Activated naive CD8-positive, alpha-beta T cell treated with anti-CD3 and anti-CD28 coated beads for 36 hours (primary cell): ENCODE results near the gene GDAP2. TPM values are rescaled to one million over a fixed set of nuclear protein-coding genes. Genes with fewer than 3 reads are reported as not detected.

ENCODE experiments used
- DNase-seq: peaks from one replicate; pipeline ENCODE4 v3.0.0; 2021
- H3K27ac Mint-ChIP-seq: one replicate; pipeline ENCODE4 v1.8.0; 2022; ENCODE audit warnings: mild to moderate bottlenecking, moderate library complexity, mixed read lengths
- H3K27me3 Mint-ChIP-seq: one replicate; pipeline ENCODE4 v1.8.0; 2022; ENCODE audit warnings: mild to moderate bottlenecking, mixed read lengths
- H3K36me3 Mint-ChIP-seq: one replicate; pipeline ENCODE4 v1.8.0; 2021; ENCODE audit warnings: mild to moderate bottlenecking, mixed read lengths
- H3K4me1 Mint-ChIP-seq: one replicate; pipeline ENCODE4 v1.8.0; 2021; ENCODE audit warnings: mixed read lengths
- H3K4me3 Mint-ChIP-seq: one replicate; pipeline ENCODE4 v1.8.0; 2022; ENCODE audit warnings: mild to moderate bottlenecking, moderate library complexity, mixed read lengths
- H3K9me3 Mint-ChIP-seq: one replicate; pipeline ENCODE4 v1.8.0; 2022; ENCODE audit warnings: mixed read lengths
- total RNA-seq, 2 experiments: library from RNA; stranded (reverse); gene quantifications; one replicate each; pipeline ENCODE4 v1.2.3, GENCODE V29; 2021

GDAP2 gene, protein sequence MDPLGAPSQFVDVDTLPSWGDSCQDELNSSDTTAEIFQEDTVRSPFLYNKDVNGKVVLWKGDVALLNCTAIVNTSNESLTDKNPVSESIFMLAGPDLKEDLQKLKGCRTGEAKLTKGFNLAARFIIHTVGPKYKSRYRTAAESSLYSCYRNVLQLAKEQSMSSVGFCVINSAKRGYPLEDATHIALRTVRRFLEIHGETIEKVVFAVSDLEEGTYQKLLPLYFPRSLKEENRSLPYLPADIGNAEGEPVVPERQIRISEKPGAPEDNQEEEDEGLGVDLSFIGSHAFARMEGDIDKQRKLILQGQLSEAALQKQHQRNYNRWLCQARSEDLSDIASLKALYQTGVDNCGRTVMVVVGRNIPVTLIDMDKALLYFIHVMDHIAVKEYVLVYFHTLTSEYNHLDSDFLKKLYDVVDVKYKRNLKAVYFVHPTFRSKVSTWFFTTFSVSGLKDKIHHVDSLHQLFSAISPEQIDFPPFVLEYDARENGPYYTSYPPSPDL
- 10 to 100 TPM; 21.3 to 25.6 TPM for total RNA-seq

DNA sequence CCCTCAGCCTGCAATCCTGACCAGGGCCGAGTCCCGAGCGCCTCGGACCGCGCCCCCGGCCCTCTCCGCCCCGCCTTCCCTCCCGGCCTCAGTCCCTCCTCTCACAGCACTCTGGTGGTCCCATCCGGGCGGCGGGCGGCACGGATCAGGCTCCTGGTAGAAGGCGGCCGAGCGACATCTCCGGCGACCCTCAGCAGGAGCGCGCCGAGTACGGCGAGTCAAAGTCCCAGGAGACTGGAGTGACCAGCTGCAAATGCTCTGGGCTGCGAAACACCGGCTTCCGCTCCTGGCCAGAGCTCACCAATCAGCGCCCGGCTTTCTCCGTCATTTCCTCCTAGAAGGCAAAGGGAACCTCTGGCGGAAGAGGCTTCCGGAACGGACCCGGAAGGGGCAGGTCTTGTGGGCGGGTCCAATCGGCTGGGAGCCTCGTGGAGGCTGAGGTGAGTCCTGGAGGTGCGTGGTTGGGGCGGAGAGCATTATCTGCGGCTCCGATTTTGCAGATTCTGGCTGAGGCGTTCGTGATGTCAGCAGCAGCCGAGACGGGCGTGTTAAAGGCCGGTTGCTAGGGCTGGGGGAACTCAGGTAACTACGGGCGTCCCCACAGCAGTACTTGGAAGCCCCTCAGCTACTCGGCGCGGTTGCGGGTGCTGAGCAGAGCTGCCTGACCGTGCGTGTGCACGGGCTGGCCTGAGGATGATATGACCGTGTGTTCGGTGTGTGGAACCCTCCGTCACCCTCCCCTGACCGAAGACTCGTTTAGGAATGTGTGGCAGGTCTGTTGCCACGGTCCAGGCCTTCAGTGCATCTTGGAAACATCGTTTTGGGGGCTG is at the start of gene GDAP2, which contains the start of gene WDR3:
Gene GDAP2, minus strand, starts transcription at position 279 of the 830 bp plus-strand sequence. CDS start 9,264 bp downstream, outside the sequence.
Gene WDR3, plus strand, starts transcription at position 397 of the 830 bp plus-strand sequence. CDS start 3,581 bp downstream, outside the sequence.
- H3K36me3 Mint-ChIP-seq: peaks cover 34% of the 10 kb centered on the region
- peak; percentile 96 for DNase-seq
- H3K27me3 Mint-ChIP-seq: no peaks in the 10 kb centered on the region
- peak within 1 kb of the TSS; percentile 92 for H3K27ac Mint-ChIP-seq
- peak within 1 kb of the TSS; percentile 94 for H3K4me3 Mint-ChIP-seq
- peaks cover 55% of the 10 kb centered on the region for H3K4me1 Mint-ChIP-seq
- H3K9me3 Mint-ChIP-seq: no peaks in the 10 kb centered on the region

DNA sequence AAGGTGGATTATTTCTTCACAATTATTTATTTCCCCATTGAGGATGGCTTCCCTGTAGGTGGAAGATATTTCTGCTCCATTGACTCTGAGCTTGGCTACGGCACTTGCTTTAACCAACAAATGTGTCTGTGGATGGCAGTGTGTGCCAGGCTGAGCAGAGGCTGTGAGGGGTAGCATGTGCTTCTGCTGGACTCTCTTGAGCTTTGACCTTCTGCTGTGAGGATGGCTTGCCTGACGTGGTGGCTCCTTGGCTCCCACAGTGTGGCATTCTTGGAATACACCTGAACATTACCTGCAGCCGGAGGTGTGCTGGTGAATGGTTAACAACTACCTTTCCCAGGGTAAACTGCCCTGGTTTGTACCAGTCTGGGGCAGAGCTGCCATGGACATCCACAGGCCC is 47.0 kb upstream of the GDAP2 start:
- Mint-ChIP-seq H3K4me3 (no peak overlapping the region), H3K9me3 (no peaks in the 10 kb centered on the region), H3K27me3 (peaks cover 4% of the 10 kb centered on the region), H3K27ac (no peak overlapping the region), H3K36me3 (no peaks in the 10 kb centered on the region), H3K4me1 (no peaks in the 10 kb centered on the region)
- DNase-seq: no peak

DNA sequence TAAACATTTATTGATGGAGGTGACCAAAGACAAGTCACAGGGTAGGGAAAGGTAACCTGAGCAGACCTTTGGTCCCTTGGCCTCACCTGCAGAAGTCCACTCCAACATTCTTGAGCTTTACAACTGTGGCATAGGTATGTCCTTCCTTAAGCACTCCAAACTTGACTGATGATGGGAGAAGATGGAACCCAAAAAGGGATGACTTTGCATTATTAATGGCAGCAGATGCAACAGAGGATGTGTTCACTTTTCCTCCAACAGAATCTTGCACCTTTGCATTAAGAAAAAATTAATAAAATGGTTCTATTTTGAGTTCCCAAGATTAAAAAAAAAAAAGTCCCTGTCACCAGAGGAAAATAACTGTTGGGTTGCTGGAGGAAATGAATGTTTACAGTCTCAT is 42.4 kb upstream of the GDAP2 start:
- no peak for DNase-seq
- no peaks in the 10 kb centered on the region for H3K4me1 Mint-ChIP-seq
- H3K4me3 Mint-ChIP-seq: no peak overlapping the region
- no peak overlapping the region for H3K27ac Mint-ChIP-seq
- peaks cover 4% of the 10 kb centered on the region for H3K27me3 Mint-ChIP-seq
- H3K36me3 Mint-ChIP-seq: no peaks in the 10 kb centered on the region
- H3K9me3 Mint-ChIP-seq: no peaks in the 10 kb centered on the region

DNA sequence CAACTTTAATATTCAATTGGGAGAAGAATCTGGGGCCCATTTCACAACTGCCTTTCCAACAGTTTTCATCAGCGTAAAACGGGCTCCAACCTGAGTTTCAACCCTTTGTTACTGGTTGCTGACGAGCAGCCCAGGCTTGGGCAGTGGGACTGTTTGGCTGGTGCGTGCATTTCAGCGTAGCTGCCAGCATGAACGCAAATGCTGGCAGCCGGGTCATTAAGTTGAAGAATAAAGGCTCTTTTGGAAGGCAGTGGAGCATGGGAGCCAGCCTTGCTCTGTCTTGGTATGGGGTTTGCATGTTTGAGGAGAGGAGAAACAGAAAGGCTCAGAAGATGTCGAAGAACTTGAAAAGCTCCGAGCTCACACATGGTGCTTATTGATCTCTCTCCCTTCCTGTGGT is 40.8 kb upstream of the GDAP2 start:
- peaks cover 4% of the 10 kb centered on the region for H3K36me3 Mint-ChIP-seq
- no peak for DNase-seq
- no peak overlapping the region for H3K4me3 Mint-ChIP-seq
- no peaks in the 10 kb centered on the region for H3K9me3 Mint-ChIP-seq
- peaks cover 4% of the 10 kb centered on the region for H3K27me3 Mint-ChIP-seq
- H3K27ac Mint-ChIP-seq: no peak overlapping the region
- no peaks in the 10 kb centered on the region for H3K4me1 Mint-ChIP-seq

DNA sequence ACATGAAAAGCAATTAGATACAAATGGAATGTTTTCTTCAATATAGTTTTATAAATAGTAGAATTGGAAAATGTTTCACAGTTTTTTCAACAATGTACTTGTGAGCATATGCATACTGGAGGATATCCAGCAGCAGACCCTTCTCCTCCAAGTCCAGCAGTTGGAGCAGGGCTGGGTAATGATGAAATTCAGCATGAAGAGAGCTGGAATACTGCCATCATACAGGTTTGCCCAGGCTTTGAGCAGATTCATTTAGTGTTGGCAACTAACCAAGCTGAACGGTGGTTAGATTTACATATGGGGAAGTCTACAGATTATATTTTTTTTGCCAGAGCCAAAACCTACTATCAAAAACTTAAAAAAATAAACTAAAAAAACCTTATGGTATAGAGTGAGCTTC is 38.5 kb upstream of the GDAP2 start:
- Mint-ChIP-seq H3K27ac (no peak overlapping the region), H3K4me1 (peaks cover 11% of the 10 kb centered on the region), H3K27me3 (no peaks in the 10 kb centered on the region), H3K36me3 (peaks cover 15% of the 10 kb centered on the region), H3K4me3 (no peak overlapping the region), H3K9me3 (no peaks in the 10 kb centered on the region)
- no peak for DNase-seq

DNA sequence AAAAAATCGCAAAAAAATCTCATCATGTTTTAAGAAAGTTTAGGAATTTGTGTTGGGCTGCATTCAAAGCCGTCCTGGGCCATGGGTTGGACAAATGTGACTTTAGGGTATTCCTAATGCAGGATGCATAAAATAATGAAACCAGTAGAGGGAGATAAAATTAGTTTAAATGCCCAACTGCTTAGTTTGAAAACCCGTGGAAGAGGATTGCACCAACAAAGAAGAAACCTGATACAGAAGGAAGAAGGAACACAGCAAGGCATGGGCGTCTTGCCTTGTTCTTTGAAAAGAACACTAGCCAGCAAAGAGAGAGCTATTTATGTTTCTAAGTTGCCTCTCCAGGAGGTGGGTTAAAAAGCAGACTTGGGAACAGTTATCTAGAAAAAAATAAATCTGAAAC is 38.1 kb upstream of the GDAP2 start:
- H3K27ac Mint-ChIP-seq: no peak overlapping the region
- DNase-seq: no peak
- peaks cover 16% of the 10 kb centered on the region for H3K36me3 Mint-ChIP-seq
- no peaks in the 10 kb centered on the region for H3K27me3 Mint-ChIP-seq
- H3K4me3 Mint-ChIP-seq: no peak overlapping the region
- H3K9me3 Mint-ChIP-seq: no peaks in the 10 kb centered on the region
- peaks cover 13% of the 10 kb centered on the region for H3K4me1 Mint-ChIP-seq

DNA sequence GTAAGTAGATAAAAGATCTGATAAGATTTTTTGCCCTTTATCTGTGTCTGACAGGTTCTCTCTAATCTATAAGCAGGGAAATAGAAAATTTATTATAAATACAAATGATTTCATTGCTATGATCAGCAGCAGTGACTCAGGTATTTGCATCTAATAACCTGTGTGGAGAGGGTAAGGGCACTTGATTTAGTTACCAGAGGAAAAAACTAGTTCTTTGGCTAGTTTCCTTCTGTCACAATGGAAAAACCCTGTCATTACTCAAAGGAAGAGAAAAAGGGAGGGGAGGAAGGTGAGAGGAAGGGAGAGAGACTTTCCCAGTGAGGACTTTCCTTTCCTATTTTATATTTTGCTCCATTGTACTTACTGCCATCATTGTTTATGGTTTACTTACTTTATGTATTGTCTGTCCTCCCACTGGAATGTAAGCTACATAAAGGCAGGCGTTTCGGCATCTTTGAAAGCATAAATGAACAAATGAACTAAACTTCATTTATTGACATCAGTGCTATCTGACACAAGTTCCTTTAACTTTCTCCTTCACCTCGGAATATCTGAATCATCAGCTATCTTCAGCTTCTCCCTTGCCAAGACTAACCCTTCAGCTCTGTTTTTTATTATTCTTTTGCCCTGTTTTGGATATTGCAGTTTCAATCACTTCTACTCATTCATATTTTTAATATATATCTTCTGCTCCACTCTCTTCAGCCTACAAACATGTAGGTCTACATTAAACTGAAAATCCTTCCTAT is 35.0 kb upstream of the GDAP2 start:
- Mint-ChIP-seq H3K9me3 (no peaks in the 10 kb centered on the region), H3K4me3 (no peak overlapping the region), H3K4me1 (peaks cover 13% of the 10 kb centered on the region), H3K27ac (peak overlapping the region; percentile 72), H3K36me3 (peaks cover 22% of the 10 kb centered on the region), H3K27me3 (no peaks in the 10 kb centered on the region)
- DNase-seq: no peak

DNA sequence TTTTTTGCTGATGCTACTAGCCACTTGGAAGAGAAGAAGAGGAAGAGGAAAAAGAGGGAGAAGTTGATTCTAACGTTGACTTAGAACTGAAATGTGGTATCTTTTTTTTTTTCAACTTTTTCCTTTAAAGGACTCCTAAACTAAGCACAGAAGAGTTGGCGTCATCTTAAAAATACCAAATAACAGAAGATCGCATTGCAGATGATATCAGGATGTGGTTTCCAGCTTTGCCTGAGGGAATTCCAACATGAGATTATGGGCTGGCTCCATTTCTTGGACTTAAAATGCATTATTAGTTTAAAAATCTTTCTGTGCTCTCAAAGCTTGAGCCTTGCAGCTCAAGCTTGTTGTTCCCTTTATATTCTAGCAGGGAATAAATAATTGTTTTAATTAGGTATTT is 29.9 kb upstream of the GDAP2 start:
- DNase-seq: no peak
- Mint-ChIP-seq H3K4me3 (no peak overlapping the region), H3K27ac (no peak overlapping the region), H3K4me1 (peaks cover 10% of the 10 kb centered on the region), H3K36me3 (peaks cover 38% of the 10 kb centered on the region), H3K27me3 (no peaks in the 10 kb centered on the region), H3K9me3 (no peaks in the 10 kb centered on the region)

DNA sequence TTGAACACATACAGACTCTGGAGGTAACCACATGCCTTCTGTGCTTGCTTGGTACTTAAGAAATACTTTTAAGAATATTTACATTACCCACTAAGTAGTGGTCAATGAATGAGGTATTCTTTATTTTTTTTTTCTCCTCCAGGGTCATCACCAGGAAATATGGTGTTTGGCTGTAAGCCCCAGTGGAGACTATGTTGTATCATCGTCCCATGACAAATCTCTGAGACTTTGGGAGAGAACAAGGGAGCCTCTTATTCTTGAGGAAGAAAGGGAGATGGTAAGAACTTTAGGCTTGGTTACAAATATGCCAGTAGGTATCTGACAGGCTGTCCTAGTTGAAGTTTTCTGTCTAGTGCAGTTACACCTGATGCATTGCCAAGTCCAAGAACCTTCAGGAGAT is 23.0 kb upstream of the GDAP2 start:
- no peak overlapping the region for H3K4me3 Mint-ChIP-seq
- no peak overlapping the region for H3K27ac Mint-ChIP-seq
- peaks cover 32% of the 10 kb centered on the region for H3K36me3 Mint-ChIP-seq
- no peaks in the 10 kb centered on the region for H3K9me3 Mint-ChIP-seq
- H3K27me3 Mint-ChIP-seq: no peaks in the 10 kb centered on the region
- no peaks in the 10 kb centered on the region for H3K4me1 Mint-ChIP-seq
- no peak for DNase-seq

DNA sequence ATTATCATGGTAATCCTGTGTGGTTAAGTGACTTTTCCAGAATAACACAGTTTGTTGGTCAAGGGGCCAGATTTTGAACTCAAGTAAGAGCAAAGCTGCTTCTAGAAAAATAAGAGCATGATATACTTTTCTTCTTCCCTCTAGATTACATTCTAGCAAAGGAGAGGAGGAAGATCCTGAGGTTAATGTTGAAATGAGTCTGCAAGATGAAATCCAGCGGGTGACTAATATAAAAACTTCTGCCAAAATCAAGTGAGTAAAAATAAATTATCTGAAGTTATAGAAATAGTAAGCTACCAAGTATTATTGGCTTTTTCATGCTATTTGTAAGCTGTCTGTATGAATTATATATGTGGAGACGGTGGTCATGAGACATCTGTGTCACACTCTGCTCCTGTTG is 12.9 kb upstream of the GDAP2 start:
- H3K27ac Mint-ChIP-seq: no peak overlapping the region
- no peaks in the 10 kb centered on the region for H3K9me3 Mint-ChIP-seq
- no peaks in the 10 kb centered on the region for H3K4me1 Mint-ChIP-seq
- H3K4me3 Mint-ChIP-seq: no peak overlapping the region
- DNase-seq: no peak
- peaks cover 35% of the 10 kb centered on the region for H3K36me3 Mint-ChIP-seq
- no peaks in the 10 kb centered on the region for H3K27me3 Mint-ChIP-seq

DNA sequence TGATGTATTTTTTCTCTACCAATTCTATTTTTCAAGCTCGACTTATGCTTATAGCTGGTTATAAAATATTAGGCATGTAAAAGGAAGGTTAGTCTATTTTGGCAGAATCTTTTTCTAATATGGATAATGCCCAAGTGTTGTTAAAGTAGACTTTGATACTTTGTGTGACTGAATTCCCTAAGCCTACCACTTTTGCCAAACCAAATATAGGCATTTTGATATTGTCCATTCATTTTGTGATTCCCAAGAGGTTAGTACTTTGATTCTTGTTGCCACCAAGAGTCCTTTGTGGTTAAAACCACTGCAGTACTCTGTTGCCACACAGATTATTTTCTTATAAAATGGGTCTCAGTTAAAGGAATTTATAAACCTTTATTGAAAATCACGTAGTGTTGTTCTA is 4.3 kb upstream of the GDAP2 start:
- Mint-ChIP-seq H3K36me3 (peaks cover 45% of the 10 kb centered on the region), H3K4me3 (no peak overlapping the region), H3K27ac (no peak overlapping the region), H3K9me3 (no peaks in the 10 kb centered on the region), H3K4me1 (peaks cover 36% of the 10 kb centered on the region), H3K27me3 (no peaks in the 10 kb centered on the region)
- no peak for DNase-seq

DNA sequence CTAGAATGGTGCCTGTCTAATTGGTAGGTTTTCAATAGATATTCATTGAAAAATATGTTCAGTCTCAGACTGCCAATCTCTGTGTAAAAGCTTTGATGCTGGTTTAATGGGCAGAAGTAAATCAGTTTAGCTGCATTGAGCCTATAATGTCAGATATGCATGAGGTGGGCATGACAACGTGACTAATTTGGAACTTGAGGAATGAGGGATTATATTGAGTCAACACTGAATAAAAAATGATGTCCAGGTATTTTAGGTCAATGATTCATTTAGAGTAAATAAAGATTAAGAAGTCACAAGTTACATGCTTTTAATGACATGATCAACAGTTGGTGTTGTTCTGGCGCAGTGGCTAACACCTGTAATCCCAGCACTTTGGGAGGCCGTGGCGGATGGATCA is 3.2 kb upstream of the GDAP2 start:
- Mint-ChIP-seq H3K9me3 (no peaks in the 10 kb centered on the region), H3K27me3 (no peaks in the 10 kb centered on the region), H3K4me3 (no peak overlapping the region), H3K36me3 (peaks cover 37% of the 10 kb centered on the region), H3K4me1 (peaks cover 44% of the 10 kb centered on the region), H3K27ac (no peak overlapping the region)
- no peak for DNase-seq

DNA sequence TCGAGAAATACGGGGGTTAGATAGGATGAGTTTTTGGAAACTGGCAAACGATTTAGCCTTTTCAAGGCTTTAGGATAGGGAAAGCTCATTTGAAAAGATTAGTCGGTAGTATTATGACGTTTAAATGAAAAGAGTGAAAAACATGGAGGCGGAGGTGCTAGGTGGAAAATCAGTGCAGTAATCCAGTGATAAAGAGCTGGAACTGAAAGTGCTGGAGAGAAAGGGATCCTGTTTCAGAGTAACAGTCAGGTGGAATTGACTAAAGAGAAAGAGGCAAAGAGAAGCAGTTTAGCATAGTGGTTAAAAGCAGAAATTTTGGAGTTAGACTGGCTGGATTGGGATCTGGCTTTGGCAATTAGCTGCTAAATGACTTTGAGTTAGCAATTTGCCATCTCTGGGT is 1.1 kb upstream of the GDAP2 start:
- Mint-ChIP-seq H3K36me3 (peaks cover 37% of the 10 kb centered on the region), H3K27ac (peak overlapping the region; percentile 92), H3K27me3 (no peaks in the 10 kb centered on the region), H3K9me3 (no peaks in the 10 kb centered on the region), H3K4me1 (peaks cover 57% of the 10 kb centered on the region), H3K4me3 (peak overlapping the region; percentile 94)
- no peak for DNase-seq

DNA sequence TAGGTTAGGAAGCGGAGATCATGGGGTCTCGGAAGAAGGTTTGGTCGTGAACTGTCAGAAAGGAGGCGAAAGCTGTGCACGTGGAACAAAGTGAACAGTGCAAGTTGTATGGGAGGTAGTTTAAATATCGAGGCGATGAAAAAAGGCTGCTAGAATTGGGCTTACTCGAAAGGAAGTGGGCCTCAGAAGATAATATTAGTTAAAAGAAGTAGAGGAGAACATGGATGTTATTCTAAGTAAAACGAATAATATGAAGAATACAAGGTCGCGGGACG is 689 bp upstream of the GDAP2 start:
- Mint-ChIP-seq H3K27me3 (no peaks in the 10 kb centered on the region), H3K36me3 (peaks cover 37% of the 10 kb centered on the region), H3K4me3 (peak overlapping the region; percentile 94), H3K9me3 (no peaks in the 10 kb centered on the region), H3K4me1 (peaks cover 57% of the 10 kb centered on the region), H3K27ac (peak overlapping the region; percentile 92)
- no peak for DNase-seq

DNA sequence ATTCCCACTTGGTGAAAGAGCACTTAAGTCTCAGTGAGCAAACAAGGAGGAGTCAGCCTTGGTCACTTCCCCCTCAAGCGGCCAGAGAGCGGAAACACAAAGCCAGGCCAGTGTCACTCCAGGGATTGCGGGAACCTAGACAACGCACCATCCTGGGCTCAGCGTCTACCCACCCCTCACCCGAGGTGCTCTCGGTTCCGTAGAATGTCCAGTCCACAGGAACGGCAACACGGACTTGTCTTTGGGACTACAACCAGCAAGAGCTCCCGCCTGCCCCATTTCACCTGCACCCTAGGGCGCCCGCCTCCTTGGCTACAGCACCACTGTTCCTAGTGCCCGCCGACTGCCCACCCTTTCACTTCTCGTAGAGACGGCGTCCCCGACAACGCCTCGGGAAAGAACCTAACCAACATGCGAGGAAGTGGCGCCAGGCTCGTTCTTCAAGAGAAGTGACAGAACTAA is 509 bp downstream of the GDAP2 start:
- Mint-ChIP-seq H3K4me1 (peaks cover 51% of the 10 kb centered on the region), H3K36me3 (peaks cover 31% of the 10 kb centered on the region), H3K27ac (peak overlapping the region; percentile 92), H3K4me3 (peak overlapping the region; percentile 94), H3K27me3 (no peaks in the 10 kb centered on the region), H3K9me3 (no peaks in the 10 kb centered on the region)
- DNase-seq: no peak
